GM19452 (cell line): ENCODE measurements around the gene AFTPH.
A peak's percentile ranks its signal among the peaks of the same experiment; 100 is the strongest.
"Not testable (repeated sequence)": the region's sequence is repeated elsewhere in the genome, so short reads cannot be mapped to it uniquely, and the experiment has no call there.

Experiments used
- ATAC-seq: cut with Tn5 transposase; IDR thresholded peaks from one replicate; pipeline ENCODE4 v1.9.1; 2021; ENCODE audit not compliant: unreplicated experiment

Gene AFTPH

DNA sequence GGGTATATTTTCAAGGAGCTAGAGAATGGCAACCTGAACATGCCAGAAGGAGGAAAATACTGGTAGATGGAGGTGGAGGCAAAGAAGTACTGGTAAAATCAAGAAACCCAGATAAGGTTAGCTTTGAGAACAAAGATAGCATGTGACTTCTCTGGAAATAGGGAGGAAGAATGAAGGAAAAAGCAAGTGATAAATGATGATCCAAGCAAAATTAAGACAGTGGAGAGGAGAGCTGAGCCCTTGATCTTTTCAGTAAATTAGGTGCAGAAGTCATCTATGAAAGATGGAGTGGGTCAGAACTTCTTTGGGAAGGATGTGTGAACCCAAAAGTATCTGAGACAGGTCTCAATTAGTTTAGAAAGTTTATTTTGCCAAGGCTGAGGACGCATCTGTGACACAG, 25.7 kb upstream of the AFTPH start:
- ATAC-seq = no peak

DNA sequence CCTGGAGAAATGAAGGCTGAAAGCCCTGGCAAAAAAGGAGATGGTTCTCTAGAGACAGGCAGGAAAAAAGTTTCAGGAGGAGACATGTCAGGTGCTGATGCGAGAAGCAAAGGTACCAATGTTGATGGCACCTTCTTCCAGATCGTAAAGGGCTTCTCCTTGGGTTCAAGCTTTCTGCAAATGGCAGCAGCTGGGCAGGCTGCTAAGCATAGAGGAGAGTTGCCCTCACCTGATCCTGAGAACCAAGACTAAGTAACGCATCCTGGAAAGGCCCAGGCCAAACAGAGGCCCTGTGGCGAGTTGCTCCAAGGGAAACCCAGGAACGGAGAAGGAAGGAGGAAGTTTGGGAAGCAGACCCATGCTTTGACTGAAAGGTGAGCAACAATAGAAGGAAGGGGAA, 23.6 kb upstream of the AFTPH start:
- ATAC-seq = no peak

DNA sequence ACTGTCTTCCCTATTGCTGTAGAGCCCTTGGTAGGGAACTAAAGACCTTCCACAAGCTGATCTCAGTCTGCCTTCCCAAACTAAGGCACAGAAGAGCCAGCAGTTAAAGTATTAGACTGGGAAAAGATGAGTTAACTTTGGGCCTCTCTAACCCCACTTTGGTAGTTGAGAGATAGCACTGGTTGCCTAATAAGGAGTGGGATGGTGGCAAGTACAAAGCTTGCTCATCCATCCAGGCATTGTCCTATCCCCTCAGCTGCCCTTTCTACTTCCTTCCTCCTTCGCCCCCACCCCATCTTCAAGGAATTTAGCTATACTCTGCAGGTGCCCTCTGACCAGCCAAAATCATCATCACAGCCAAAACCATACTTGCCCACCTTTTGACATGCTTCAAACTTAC, 22.2 kb upstream of the AFTPH start:
- ATAC-seq = no peak

DNA sequence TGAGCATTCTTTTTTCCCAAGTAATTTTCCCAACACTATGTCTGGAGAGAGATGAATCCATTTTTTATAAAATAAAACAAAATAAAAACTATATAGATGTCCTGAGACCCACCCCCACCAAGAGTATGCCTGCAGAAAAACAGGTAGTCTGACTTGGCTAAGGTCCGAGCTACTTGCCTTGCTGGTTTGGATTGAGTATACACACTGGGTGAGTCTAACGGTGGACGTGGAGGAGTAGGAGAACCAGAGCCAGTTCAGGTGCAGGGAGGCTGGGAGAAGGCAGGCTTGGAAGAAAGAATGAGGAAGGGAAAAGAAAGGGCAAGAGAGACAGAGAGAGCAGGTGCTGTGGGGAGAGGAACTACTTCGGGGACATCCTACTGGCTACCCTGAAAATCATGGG, 21.3 kb upstream of the AFTPH start:
- no peak for ATAC-seq

DNA sequence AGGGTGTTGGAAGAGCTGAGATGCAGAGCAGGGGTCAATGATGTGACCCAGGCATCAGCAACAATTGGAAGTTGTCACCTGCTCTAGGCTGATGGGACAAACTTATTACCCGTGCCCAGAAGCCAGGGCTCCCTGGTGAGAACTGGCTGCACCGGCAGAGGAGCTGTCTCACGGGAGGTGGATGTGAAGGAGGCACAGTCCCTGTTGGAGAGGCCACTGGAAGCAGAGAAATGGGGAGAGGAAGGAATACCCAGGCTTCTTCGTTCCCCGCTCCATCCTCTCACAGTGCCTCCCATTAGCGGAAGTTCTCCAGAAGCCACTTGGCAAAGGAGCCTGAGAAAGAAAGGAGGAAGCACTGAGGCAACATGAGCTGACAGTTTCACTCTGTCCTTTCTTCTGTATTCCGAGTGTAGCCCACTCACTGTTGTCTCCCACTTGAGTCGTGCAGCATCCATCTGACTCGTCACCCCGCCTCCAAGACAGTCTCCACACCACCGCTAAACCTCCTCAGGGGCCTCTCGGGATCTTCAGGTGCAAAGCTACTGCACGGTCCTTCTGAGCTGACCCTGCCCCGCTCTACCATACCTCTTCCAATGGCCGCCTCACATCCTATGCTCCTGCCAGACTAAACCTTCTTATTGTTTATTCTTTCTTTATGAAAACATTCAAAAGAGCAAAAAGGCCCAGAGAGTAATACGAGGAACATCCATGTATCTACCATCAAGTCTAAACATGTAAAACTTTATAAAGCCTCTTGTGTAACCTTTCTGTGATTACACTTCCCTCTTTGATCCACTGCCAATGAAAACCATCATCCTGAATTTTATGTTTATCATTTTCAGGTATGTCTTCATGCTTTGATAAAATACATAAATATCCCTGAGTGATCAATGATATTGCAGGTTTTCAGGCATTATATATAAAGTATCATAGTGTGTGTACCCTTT, 19.1 kb upstream of the AFTPH start:
- ATAC-seq = no peak

DNA sequence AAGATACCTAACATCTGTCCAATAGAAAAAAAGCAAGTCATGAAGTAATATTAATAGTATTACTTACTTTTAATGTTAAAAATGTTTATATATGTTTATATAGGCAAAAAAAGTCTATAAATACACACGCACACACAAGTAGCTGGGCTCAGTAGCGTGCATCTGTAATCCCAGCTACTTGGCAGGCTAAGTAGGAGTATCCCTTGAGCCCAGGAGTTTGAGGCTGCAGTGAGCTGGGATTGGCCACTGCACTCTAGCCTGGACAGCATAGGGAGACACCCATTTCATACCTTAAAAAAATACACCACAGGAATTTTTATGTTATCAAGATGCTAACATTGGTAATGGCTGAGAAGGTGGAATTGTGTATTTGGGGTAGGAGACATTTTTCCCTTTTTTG, 17.4 kb upstream of the AFTPH start:
- no peak for ATAC-seq

DNA sequence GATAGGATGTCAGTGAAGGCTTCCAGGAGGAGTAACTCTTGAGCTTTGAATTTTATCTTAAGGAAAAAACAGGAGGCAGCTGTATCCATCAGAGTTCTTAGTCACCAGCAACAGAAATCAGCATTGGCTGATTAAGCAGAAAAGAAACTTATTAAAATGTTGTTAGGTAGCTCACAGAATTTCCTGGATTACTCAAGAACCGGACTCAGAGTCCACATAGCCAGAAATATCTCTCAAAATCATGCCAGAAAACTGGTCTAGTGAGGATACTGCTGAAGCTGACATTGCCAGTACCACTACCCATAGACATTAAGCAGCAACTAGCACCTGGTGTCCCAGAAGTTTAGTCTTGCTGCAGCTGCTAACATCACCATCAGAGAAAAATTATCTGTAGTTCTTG, 10.1 kb upstream of the AFTPH start:
- no peak for ATAC-seq

DNA sequence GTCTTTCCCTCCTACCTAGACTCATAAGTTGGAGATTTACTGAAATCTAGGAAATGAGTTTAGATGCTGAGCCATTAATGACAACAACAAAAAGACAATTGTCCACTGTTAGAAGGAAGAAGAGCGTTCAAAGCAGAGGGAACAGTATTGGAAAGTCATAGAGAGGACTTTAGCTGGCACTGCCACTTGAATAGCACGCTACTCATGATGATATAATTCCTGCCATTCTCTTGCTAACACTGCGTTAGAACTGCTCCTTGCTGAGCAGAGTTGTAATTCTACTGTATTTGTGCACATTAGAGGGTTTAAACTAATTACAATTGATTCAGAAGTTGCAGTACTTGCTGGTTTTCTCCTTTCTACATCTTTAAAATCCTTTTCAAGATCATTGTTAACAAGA, 9.0 kb upstream of the AFTPH start:
- ATAC-seq = no peak

DNA sequence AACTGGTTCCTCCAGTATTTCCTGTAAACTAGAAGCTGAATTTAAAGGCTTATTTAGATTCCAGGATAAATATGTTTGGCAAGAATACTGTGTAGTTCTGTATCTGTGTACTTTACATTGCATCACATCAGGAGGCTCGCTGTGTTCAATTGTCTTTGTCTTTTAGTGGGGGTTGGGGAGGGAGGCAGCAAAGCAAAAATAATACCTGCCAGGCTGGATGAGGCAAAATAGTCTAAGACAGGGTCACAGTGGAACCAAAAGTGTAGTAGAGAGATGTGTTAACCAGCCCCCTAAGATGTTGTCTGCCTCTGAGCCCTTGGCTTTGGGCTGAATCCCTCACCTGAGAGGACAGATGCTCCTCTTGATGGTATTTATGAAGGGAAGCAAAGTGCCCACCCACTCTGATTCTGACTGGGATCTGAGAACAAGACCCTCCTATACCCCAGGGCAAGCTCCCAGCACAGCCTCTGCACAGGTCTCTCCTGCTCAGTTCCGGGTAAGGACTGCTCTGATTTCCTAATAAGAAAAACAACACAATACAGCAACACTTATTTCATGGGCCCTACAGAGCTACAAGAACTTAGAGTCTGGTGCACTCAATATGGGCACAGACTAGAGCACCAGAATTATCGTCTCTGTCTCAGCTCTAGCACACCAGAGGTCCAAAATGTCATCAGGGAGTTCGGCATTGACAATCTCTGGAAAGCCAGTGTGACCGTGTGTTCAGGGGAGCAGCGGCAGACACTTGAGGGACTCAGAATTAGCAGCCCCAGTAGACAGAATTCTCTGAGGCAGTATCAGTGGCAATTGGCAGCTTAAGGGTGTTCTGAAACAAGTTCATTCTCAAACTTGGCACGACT, 7.2 kb upstream of the AFTPH start:
- no peak for ATAC-seq

DNA sequence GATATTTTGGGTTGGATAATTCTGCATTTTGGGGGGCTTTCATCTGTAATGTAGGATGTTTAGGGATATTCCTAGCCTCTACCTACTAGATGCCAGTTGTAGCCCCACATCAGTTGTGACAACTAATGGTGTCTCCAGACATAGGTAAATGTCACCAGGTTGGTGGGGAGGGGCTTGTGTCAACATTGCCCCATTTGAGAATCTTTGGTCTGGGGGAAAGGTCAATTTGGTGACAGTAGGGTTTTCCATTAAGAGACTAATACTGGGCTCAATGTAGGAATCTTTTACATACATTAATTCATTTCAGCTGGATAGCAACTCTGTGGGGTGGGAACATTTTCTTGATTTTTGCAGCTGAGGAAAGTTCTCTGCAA, 6.6 kb upstream of the AFTPH start:
- ATAC-seq = no peak

DNA sequence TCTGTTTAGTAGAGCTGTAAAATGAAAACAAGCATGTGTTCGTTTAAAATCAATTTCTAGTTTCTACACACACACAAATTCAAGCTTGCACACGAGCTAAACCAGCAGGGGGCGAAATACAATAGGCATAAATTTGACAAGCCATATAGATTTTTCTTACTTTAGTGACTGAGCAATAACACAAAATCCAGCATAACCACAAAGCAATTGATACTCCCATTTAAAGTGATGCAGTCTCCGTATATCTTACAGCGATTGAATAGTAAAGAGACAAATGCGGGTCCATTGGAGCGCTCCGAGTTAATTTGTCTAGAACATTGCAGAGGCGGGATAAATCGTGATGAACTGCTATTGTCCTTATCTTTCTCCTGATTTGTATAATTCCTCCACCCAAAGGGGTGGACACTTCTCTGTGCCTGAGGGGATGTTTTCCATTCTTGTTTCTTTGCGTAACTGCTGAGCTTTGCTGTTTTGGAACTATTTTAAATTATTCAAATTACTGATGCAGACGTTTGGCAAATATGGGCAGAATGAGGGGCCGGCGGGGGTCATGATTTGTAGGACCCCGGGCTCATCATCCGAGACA, 1.2 kb upstream of the AFTPH start:
- ATAC-seq = no peak

DNA sequence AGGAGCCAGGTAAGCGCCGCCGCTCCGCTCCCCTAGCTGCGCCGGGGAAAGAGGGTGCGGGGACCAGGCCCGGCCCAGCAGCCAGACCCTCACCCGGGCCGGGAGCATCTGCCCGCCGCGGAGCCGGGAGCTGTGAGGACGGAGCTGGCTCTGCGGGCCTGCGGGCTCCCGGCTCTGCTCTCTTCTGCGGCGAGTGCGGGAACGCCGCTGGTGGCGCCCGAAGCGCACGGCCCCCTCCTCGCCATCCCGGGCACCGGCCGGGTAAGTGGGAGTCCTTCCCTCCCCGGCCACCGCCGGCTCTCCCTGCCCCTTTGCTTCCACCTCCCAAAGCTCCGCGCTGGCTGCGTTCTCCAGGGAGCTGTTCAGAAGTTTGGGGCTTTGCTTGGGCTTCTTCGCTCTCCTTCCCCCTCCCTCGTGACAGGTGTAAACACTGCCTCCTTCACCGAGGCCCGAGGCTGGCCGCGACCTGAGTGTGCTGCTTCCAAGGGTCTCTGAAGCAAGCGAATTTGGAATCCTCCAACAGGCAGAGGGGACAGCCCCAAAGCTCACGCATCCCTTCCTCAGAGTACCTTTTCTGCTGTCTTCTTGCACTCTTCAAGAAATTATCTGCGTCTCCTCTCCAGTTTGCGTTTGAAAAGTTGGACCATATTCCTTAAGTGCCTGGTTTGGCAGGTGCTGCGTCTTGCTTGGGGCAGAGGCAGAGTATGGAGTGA, 632 bp downstream of the AFTPH start:
- peak; percentile 10 for ATAC-seq

DNA sequence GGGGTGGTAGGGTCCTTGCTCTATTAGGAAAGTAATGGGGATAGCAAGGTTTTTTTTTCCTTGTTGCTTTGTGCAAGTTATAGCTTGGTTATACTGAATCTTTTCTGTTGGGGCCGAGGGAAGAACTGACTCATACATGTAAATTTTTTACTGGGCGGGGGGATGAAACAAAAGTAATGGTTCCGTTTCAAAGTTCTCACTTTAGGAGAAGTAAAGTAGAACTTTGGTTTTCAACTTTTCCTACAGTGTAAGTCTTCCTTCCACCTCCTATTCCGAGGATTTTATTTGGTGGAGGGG, 1.1 kb downstream of the AFTPH start:
- no peak for ATAC-seq

DNA sequence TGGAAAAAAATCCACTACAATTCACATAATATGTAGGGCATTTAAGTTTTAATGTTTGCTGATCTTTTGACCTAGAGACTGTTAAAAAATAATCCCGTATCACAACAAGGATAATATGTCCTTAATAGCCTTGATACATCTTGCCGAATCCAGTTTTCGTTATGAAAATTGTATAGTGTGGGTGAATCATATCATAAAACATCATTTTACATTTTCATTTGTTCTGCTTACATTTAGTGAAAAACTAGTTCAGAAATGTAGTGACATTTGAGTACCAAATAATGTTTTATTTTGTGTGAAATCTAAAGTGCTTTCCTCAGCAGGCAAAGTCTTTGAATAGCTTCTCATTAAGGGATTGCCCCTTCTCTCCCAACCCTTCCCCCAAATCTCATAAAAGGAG, 1.9 kb downstream of the AFTPH start:
- no peak for ATAC-seq

DNA sequence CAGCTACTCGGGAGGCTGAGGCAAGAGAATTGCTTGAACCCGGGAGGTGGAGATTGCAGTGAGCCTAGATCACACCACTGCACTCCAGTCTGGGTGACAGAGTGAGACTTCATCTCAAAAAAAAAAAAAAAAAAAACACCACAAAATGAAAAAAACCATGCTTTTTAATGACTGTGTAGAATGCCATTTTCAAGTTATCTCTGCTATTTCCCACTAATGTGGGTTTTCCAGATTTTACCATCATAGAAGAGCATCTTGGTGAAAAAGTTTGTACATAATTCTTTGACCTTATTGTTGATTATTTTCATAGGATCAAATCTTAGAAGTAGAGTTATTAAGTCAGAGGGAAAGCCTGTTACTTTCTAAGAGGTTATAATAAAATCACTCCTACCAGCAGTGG, 6.8 kb downstream of the AFTPH start:
- ATAC-seq = not testable (repeated sequence)

DNA sequence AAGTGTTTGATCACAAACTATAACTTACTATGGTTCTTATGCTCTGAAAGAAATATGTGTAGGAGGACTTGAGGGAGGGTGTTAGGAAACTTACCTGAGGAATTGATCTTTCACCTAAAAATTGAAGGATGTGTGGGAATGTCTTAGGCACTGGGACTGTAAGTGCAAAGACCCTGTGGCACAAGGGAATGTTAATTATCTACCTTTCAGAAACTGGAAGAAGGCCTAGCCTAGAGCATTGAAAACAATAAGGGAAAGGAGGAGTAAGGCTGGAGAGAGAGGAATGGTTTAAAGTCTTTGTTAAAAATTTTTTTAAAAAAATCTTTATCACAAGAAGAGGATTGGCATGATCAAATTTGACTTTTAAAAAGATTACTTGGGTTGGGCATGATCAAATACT, 7.9 kb downstream of the AFTPH start:
- ATAC-seq = no peak

DNA sequence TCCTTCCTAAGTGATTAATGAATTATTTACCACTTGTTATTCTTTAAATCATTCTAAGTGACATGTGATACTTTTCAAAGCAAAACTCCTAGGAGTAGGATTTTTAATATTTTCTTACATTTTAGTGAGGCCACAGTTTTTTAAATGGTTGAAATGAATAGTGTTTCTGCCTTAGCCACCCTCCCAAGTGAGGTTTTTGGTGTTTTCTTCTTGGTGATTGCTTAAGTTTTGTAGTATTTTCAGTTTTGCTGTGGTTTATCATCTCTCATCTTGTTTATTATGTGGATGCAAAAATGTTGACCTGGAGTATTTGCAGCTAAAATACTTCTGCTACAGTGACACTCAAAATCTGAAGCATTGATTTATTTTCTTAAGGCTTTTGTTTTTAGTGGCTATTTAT, 9.8 kb downstream of the AFTPH start:
- no peak for ATAC-seq

DNA sequence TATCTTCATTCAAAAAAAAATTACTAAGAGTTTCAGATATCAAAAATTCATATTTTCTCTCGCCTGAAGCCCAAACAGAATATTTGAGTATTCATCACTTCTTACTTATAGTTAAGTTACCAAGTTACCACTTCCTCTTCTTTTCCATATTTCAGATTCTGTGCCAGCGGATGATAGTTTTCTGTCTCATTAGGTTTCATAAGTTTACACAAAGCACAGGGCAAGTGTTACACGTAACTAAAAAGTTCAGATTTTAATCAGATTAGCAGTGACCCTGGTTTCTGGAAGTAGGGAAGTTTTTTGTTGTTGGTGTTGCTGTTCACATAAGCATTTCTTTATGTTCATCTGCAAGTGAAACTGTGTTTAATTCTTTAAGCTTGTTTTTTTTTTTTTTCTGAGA, 10.2 kb downstream of the AFTPH start:
- no peak for ATAC-seq

DNA sequence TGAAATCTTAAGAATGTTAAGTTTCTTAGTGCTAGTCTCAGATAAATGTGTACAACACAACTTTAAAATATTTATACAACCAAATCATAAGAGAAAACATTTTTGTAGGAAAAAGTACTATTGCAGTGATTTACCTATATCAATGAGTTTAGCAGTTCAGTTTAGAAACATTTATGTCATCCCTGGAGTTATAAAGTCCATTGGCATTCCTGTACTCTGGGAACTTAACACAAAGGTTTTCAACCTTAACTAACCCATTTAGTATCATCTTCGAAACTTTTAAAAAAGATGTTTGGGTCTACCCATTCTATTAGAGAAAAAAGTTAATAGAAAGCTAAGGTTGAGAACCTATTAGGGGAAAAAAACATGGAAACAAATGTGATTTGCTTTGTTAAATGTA, 10.9 kb downstream of the AFTPH start:
- no peak for ATAC-seq

DNA sequence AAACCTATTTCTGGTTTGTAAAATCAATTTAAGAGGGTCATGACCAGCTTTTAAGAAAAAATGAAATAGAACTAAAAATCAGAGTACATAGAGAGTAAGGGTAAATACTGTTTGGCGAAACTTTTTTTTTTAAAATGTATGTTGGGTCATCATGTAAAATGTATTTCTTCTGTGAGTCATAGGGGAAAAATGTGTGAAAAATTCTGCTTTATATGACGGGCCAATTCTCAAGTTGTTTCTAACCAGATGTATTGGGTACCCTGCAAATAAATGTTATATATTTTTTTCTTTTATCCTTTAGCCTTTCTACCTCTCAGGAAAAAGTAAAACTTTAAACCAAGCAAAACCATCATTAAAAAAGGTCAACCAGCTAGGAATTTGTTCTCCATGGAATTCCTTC, 13.9 kb downstream of the AFTPH start:
- no peak for ATAC-seq

DNA sequence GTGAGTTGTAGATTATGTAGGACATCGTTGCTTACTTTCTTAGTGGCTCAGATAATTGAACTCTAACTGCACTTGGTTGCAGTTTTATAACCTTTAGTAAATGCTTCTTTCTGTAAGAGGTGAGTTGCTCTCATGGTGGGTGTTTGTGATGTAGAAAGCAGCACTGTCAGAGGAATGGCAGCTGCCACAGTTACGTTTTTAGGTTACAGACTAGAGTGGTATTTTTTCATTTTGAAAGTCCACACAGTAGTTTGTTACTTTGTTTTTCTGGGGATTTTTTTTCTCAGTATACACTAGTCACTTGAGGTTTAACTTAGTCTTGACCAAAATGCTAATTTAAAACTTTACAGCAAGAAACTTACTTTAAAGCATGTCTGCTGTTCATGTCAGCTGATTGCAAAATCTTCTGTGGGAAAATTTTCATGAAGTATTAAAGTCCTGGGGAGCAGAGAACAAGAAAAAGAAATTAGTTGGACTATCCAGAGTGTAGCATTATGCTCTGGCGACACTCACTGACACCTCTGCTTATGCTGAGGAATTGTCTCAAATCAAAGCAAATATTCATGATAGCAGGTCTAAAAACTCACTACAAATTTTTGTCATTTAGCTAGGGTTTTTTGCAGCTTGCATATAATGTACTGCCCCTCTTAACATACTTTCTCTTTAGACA, 14.8 kb downstream of the AFTPH start:
- ATAC-seq = no peak
